HG03442 (cell line): ENCODE data around the gene SPOCK3.
A peak's percentile ranks its signal among the peaks of the same experiment; 100 is the strongest.
"Not testable (repeated sequence)": the region's sequence is repeated elsewhere in the genome, so short reads cannot be mapped to it uniquely, and the experiment has no call there.

Experiments
- ATAC-seq: cut with Tn5 transposase; IDR thresholded peaks from one replicate; pipeline ENCODE4 v1.9.1; 2021; ENCODE audit warnings: mild to moderate bottlenecking, moderate library complexity; ENCODE audit not compliant: unreplicated experiment

The SPOCK3 gene

DNA sequence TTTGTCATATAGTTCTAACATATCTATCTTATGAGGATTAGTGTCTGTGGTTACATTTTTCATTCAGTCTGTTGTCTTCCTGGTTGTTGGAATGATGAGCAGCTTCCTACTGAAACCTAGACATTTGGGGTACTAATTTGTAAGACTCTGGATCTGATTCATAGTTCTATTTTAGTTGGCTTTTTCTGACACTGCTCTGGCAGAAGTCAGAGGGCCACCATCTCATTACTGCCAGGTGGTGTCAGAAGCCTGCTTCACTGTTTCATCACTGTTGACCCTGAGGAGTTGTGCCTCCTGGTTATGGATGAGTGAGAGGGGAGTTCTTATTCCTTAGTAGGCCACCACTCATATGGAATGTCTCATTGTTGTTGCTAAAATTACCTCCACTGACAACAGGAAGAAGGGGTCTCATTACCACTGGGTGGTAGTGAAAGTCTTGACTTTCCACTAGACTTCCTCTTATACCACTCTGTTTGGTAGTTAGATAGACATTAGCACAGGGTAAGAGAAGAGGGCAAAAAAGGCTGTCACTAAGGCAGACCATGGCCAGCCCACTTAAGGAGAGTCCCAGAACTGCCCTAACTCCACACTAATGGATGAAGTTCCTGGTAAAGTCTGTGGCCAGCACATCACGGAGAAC is 395.2 kb downstream of the SPOCK3 start:
- peak; percentile 62 for ATAC-seq

DNA sequence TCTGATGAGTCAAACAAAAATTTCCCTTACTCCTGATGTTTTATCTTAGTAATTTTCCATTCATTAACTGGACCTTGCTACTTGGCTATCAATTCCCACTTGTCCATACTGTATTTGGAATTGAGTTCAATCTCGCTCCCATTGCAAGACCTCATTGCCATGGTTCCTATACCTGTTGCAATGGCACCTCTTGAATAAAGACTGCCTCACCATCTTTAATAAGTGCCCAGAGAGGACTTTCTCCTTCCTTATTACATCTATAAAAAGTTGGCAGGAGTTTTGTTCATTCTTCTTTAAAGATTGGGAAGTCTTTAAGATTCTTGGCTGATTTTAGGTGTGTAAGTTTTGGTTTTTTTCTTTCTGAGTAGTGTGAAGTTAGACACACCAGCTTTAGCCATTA is 397.4 kb downstream of the SPOCK3 start:
- no peak for ATAC-seq

DNA sequence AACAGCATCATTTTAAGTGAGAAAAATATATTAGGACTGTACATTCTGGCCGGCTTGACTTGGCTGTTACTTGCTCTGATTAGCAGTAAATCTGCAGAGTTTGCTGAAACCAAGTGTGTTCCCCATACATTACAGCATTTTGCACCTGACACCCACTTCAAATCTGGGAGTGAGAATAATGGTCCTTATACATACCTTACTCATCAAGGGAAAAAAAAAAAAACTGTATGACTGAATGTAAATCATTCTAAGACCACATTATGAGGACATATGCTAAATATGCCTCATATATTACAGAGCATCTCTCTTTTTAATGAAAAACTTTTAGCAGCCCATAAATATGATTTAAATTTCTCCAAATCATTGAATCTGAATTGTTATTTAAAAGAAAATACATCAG is 406.7 kb downstream of the SPOCK3 start:
- ATAC-seq, result no peak

DNA sequence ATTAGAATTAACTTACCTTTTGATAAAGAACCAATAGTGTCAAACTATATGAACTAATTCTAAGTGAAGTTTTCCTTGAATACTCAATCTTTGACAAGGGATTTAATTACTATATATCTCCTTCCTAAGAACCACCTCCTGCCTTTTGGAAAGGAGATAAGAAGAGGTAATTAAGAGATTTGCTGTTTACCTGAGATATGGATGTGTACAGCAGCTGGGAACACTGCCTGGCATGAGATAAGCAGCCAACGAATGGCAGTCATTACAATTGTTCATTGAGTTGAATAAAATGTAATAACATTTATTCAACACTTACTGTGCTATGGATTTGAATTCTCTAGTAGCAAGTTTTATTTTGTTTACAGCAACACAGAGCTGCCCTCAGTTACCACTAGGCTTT is 407.1 kb downstream of the SPOCK3 start:
- ATAC-seq, result no peak

DNA sequence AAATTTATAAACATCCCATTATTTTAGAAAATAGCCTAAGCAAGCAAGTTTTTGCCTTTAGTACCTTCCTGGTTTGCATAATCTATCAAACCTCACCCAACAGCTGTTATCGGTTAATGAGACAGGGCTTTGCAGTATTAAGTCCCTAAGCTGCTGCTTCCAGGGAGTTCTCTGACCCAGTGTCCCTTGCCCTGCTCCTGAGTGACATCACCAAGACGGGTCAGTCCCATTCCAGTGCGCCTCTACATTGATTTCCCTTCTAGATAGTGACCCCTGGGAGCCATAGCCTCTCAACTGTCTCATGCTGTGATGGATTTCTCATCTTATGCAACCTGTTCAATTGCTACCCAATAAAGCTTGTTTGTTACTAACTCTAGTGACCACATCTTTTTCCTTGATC is 410.4 kb downstream of the SPOCK3 start:
- no peak for ATAC-seq

DNA sequence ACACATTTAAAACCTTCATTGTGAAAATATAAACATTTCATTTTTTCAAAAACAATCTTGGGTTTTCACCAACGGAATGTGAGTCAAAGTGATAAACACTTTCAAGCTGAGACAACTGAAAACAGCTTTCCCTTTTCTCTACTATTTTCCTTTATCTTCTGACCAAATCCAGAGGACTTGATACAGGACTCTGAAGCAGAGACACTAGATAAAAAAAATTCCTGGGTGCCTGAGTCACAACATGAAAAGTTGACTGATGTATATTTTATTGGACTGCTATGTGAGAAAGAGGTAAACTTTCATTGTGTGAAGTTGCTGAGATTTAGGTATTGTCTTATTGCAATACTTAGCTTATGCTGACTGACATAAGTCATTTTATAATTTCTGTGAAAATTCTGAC is 411.2 kb downstream of the SPOCK3 start:
- no peak for ATAC-seq

DNA sequence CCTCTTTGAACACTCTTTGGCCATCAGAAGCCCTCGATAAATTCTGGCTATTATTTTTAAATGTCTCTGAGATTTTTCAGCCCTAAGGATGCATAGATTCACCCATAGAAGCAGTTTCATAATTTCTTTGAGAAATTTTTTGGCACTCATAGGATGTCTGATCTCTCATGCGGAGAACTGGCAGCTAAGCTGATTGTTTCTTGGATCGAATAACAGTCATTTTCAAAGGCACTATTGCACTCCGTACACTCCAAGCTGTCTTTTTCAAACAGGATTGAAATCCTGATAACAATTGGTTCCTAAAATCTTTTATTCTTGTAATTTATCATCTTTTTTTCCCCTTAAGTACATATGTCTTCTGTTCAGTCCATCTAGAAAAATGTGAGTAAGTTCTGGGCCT is 411.9 kb downstream of the SPOCK3 start:
- no peak for ATAC-seq

DNA sequence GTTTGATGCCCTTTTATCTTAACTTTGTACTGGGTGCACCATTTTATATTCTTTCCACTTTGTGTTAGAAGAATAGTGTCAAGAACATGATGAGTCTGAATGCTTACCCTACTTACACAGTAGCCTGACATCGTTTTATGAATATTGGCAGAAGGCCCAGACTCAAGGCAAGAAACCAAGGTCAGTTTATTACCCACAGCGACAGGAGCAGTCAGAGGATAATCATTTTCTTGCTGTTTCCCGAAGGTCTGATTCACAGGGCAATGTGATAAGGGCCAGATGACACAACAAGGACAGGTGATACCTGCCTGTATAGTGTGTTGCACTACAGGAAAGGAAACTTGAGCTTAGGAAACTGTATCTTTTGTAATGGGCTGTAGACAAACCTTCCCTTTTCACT is 417.4 kb downstream of the SPOCK3 start:
- no peak for ATAC-seq

DNA sequence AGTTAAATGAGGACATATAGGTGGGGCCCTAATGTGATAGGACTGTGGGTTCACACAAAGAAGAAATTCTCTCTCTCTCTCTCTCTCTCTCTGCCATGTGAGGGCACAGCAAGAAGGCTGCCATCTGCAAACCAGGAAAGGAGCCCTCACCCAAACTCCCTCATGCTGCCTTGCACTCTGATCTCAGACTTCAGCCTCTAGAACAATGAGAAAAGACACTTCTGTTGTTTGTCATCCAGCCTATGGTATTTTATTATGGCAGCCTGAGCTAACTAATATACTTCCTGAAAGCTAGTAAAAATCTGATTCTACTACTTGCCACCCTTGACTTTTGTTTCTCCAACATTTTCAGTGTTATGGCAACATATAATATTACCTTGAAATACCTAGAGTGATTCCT is 425.9 kb downstream of the SPOCK3 start:
- no peak for ATAC-seq

DNA sequence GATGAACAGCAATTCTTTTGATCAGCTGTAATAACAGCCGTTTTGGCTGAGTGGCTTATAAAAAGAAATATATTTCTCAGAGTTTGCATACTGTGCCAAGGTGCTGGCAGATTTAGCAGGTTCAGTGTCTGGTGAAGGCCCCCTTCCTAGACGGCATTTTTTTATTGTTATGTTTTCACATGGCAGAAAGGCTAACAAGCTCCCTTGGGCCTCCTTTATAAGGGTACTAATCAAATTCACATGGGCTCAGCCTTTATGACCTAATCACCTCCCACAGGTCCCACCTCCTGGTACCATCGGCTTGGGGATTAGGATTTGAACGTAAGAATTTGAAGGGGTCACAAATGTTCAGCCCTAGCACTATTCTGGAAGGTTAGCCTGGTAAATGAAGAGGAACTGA is 431.9 kb downstream of the SPOCK3 start:
- no peak for ATAC-seq

DNA sequence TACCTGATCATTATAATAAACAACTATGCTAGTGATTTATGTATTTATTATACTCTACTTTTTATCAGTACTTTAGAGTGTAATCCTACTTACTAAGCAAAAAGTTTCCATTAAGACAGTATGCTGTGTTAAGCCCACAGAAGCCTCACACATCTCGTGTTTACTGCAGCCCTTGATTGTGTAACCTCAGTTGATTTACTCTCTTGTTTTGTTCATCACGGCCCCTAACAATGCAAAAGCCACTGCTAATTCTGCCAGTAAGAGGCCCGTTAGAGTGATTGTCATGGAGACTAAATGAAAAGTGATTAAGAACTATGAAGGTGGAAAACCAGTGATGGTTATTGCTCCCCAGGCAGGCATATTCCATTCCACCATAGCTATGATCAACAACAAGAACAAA is 436.2 kb downstream of the SPOCK3 start:
- ATAC-seq, result no peak

DNA sequence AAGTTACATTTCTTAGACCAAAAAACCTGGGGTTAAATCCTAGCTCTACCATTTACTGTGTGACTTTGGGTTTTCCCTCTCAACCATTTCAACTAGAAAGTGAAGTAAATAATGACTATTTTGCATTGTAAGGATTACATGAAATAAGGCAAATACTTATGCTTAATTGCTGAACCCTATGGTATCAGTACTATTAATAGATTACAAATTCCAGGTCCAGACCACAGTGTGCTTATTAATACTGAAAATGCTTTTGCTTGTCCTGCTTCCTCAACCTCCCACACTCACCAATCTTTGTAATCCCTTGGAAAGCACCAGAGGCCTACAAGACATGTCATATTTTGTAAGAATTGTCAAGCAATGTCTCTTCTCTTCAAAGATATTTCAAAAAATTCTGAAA is 456.5 kb downstream of the SPOCK3 start:
- no peak for ATAC-seq

DNA sequence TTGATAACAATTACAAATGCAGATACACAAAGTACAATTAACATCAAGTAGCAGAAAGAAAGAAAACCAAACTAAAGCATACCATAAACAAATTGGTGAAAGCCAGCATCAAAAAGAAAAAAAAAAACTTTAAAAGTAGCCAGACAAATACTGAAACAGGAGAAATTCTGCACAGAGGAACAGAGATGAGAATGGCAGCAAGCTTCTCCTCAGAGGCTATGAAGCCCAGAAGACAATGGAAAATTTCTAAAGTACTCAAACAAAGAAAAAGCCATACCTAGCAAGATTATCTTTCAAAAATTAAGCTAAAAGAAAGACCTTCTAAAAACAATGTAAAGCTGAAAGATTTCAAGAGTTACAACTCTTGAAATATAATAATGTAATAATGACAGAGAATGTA is 471.3 kb downstream of the SPOCK3 start:
- no peak for ATAC-seq

DNA sequence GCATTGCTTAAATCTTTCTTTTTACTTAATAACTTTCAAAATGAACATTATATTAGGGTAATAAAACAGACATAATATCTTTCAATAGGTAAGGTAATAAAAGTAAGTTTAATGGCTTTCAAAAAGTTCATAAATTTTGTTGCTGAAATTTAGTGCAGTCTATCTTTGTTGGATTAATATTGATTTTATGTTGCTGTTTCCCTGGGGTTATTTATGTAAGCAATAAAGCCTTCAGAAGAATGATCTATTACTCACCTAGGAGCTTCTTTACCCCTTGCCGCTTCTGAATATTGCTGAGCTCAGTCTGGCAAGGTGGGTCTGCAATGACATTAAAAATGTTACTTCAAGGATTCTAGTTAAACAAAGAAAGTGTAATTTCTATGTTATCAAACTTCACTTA is 492.6 kb downstream of the SPOCK3 start:
- no peak for ATAC-seq

DNA sequence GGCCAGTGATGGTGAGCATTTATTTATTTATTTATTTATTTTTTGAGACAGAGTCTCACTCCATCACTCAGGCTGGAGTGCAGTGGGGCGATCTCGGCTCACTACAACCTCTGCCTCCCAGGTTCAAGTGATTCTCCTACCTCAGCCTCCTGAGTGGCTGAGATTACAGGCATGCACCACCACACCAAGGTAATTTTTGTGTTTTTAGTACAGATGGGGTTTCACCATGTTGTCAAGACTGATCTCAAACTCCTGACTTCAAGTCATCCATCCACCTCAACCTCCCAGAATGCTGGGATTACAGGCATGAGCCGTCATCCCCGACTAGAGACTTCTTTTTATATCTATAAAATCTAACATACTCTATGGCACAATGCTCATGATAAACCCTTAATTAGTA is 495.1 kb downstream of the SPOCK3 start:
- ATAC-seq, result not testable (repeated sequence)

DNA sequence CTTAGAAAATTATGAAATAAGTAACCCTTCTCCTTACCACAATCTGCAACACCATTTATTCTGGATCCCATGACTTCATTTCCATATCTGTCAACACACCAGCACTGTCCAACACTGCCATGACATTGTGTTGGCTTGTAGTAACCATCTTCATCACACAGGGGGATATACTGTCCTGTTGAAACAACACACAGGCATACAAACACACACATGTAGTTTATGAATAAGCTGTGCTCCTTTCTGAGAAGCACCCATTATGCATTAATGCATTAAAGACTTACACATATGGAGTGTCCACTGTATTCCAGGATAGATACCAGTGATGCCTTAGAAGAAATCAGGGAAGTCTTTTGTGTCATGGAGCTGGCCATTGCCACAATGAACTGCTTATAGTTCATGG is 496.9 kb downstream of the SPOCK3 start:
- ATAC-seq, result no peak

DNA sequence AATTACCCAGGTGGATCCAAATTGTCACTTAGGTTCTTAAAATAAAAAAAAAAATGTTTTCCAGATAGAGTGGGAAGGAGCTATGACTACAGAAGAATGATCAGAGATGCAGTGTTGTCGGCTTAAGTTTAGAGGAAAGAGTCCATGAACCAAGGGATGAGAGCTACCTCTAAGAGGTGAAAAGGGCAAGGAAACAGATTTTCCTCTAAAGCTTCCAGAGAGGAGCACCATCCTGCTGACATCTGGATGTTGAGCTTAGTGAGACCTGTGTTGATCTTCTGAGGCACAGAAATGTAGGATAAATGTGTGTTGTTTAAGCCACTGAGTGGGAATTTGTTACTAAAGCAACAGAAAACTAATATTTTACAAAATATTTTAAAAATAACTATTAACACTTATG is 498.7 kb downstream of the SPOCK3 start:
- no peak for ATAC-seq

DNA sequence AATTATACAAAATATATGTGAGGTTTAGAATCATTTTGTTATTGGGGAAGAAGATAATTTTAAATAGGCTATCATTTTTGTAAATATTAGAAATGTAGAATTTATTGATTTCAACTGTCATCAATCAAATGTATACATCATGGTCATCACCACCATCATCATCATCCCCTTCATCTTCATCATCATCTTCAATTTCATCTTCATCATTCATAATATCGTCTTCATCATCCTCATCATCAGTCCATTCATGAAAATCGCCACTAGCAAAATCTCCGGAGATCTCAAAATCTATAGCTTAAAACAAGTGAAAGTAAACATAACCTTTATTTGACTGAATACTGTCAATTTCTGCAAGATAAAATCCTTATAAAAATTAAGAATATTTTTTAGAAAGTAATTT is 499.5 kb downstream of the SPOCK3 start:
- ATAC-seq, result no peak

DNA sequence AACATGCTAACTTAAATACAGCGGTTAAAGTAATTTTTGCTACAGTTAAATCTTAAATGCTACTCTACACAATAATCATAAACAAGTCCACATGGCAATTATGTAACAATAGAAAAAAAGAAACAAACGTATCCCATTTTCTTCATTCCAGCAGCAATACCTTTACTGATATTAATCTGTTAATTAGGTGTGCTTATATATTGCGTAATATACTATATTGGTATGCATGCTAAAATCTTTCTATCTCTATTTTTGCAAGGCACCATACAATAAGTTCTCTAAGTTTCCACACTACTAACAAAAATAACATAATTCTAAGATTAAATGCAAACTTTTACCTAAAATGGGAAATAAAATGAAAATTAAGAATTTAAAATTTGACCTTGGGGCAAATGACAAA is 500.6 kb downstream of the SPOCK3 start:
- no peak for ATAC-seq

DNA sequence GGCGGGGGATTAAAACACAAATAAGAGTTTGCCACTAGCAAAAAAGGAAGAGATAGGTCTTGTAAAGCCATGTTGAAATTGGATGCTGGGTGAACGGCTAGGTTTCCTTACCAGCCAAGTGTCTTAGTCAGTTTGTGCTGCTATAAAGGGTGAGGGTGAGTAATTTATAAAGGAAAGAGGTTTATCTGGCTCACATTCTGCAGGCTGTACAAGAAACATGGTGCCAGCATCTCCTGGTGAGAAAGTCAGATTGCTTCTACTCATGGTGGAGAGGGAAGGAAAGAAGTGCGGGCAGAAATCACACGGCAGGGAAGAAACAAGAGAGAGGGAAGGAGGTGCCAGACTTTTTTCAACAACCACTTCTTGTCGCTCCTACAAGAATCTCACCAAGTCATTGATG is 507.5 kb downstream of the SPOCK3 start:
- ATAC-seq, result no peak

DNA sequence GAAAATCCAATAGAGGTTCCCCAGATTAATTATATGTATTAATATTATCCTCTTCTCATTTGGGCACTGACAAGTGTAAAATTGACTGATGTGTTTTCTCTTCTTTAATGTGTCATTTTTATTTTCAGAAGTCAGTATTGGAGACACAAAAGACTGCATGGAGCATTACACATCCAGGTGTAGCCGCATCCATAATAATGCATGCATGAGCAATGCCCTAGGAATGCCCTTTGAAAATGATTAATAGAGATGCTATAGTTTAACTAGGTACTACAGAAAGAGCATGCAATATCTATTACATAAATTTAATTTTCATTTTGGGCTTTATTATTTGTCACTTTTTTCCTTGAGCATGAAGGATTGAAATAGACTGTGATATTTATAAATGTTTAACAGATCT is 509.9 kb downstream of the SPOCK3 start:
- ATAC-seq, result no peak

DNA sequence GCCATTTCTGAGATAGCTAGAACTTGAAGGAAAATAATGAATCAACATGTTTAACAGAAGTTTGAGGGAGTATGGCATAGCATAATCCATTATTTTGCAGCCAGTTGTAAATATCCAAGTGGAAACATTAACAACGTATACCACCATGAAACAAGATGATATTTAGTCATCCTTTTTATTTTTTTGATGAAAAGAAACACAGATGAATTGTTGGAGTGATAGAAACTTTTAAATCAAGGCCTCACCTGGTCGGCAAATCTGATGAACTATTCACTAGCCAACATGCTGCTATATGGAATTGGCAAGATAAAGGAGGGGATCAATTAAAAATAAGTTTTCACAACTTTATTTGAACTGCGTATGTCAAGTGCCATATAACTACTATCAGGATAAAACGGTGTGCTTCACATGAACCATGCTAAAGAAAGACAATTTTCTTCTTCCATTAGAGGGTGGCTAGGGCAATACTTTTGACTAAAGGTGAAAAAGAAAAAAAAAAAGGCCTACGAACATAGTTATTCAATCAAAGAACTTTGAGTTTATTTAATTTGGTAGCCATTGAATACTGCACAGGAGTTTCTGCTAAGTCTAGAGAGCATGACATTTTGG is 510.7 kb downstream of the SPOCK3 start:
- ATAC-seq, result no peak
